Endothelial cell of umbilical vein (primary cell): ENCODE data around the gene CLTC.

Experiments
- EZH2 ChIP-seq: IDR thresholded peaks from 2 replicates; pipeline ENCODE4 v1.6.1; 2012; ENCODE audit warnings: borderline replicate concordance, low read depth, mild to moderate bottlenecking, moderate library complexity, low read length, inconsistent platforms; ENCODE audit not compliant: severe bottlenecking
- MYC ChIP-seq: IDR thresholded peaks from one replicate; pipeline ENCODE4 v1.6.1; 2011; ENCODE audit warnings: mild to moderate bottlenecking, low read depth, low read length
- POLR2A ChIP-seq: IDR thresholded peaks from 2 replicates; pipeline ENCODE4 v1.6.1; 2012; ENCODE audit warnings: low read depth, mild to moderate bottlenecking, control low read depth, low read length
- POLR2AphosphoS5 ChIP-seq: IDR thresholded peaks from 2 replicates; pipeline ENCODE4 v1.6.1; 2012; ENCODE audit warnings: low read depth, mild to moderate bottlenecking, control low read depth, low read length, moderate library complexity; ENCODE audit not compliant: insufficient read depth
- TF ChIP-seq, protein P1 (sequence below), 2 donors: IDR thresholded peaks; 1 replicate in 1 of 2; 2 replicates in 1 of 2; pipeline ENCODE4 v1.5.1; 2011; ENCODE audit warnings: low read length in 2 of 2, mild to moderate bottlenecking in 2 of 2, moderate library complexity in 2 of 2, control low read depth in 1 of 2, inconsistent platforms in 1 of 2, low read depth in 1 of 2; ENCODE audit not compliant: insufficient read depth in 1 of 2; ENCODE audit errors: extremely low read depth in 1 of 2

DNA sequence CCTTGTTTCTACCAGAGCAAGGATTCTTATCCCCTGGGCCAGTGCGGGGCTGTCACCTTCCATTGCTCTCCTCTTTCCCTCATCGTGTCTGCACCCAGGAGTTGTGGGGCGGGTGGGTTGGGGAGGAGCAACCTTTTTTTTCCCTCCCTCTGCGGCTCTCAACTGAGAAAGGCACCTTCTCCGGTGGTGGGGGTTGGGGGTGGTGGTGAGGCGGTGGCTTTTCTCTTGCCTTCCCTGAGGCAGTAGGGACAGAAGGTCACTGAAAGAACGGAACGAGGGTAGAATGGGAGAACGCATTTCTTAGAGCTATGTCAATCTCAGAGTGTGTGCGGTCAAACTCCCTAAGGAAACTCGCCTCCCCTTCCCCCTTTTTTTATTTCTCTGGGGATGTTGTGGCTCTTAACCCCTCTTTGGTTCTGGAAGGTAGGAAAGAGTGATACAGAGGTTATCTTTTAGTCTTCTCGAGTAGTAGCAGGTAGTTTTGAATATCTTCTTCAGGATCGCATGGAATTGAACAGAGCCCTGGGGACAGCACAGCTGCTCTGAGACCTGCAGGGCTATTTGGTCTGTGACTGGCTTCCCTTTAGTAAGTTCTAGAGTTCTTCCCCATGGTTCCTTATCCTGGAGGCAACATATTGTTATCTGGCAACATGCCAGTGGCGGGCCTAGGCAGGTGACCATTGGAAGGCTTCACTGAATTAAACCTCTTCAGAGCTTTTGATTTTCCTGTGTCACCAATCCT lies 994 bp downstream of the CLTC start:
- TF ChIP-seq POLR2A (no peak), MYC (no peak), POLR2AphosphoS5 (peak; percentile 20), EZH2 (no peak)
- TF ChIP-seq, protein P1, sequence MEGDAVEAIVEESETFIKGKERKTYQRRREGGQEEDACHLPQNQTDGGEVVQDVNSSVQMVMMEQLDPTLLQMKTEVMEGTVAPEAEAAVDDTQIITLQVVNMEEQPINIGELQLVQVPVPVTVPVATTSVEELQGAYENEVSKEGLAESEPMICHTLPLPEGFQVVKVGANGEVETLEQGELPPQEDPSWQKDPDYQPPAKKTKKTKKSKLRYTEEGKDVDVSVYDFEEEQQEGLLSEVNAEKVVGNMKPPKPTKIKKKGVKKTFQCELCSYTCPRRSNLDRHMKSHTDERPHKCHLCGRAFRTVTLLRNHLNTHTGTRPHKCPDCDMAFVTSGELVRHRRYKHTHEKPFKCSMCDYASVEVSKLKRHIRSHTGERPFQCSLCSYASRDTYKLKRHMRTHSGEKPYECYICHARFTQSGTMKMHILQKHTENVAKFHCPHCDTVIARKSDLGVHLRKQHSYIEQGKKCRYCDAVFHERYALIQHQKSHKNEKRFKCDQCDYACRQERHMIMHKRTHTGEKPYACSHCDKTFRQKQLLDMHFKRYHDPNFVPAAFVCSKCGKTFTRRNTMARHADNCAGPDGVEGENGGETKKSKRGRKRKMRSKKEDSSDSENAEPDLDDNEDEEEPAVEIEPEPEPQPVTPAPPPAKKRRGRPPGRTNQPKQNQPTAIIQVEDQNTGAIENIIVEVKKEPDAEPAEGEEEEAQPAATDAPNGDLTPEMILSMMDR (IDR thresholded peaks at IDR 0.05; ENCODE audit: extremely low read depth in 1 of 2, insufficient read depth in 1 of 2, low read depth in 1 of 2, low read length in 2 of 2), result no peak
